ENCODE data around the gene MRTO4. TPM values are rescaled to one million over a fixed set of nuclear protein-coding genes. Genes with fewer than 3 reads are reported as not detected.
"Not testable (repeated sequence)": the region's sequence is repeated elsewhere in the genome, so short reads cannot be mapped to it uniquely, and the experiment has no call there.

The MRTO4 gene
- total RNA-seq, 1 experiment from 2014 or later, result 130 TPM

GRCh38 chr1:19220080-19220846 is 31.3 kb upstream of the MRTO4 start:
- DNase-seq, result no peak
- peaks cover 88% of the 10 kb centered on the region for H3K36me3 ChIP-seq

GRCh38 chr1:19220991-19221390 is 30.6 kb upstream of the MRTO4 start:
- Histone ChIP-seq H3K36me3 (peaks cover 87% of the 10 kb centered on the region), H3K4me3 (no peak overlapping the region), H3K9me3 (no peaks in the 10 kb centered on the region), H3K27me3 (no peaks in the 10 kb centered on the region)
- DNase-seq, result no peak

More at GRCh38 chr1:19220080-19220846, 31.3 kb upstream of the MRTO4 start:
- H3K4me3 ChIP-seq, result no peak overlapping the region
- no peaks in the 10 kb centered on the region for H3K27me3 ChIP-seq
- no peaks in the 10 kb centered on the region for H3K9me3 ChIP-seq

GRCh38 chr1:19222573-19222972 is 29.0 kb upstream of the MRTO4 start:
- DNase-seq, result no peak
- Histone ChIP-seq H3K36me3 (peaks cover 87% of the 10 kb centered on the region), H3K27me3 (no peaks in the 10 kb centered on the region), H3K4me3 (no peak overlapping the region), H3K9me3 (no peaks in the 10 kb centered on the region)

- Histone ChIP-seq H3K36me3 (peaks cover 85% of the 10 kb centered on the region), H3K27me3 (no peaks in the 10 kb centered on the region), H3K4me3 (no peak overlapping the region), H3K9me3 (no peaks in the 10 kb centered on the region)
- DNase-seq, result peak; percentile 17
Observed at GRCh38 chr1:19222979-19223824, 28.4 kb upstream of the MRTO4 start.

- no peaks in the 10 kb centered on the region for H3K27me3 ChIP-seq
- H3K36me3 ChIP-seq, result peaks cover 82% of the 10 kb centered on the region
- H3K4me3 ChIP-seq, result no peak overlapping the region
Observed at GRCh38 chr1:19229229-19229628, 22.4 kb upstream of the MRTO4 start.

GRCh38 chr1:19229828-19230325 is 21.7 kb upstream of the MRTO4 start:
- no peak for DNase-seq
- no peak overlapping the region for H3K4me3 ChIP-seq
- no peaks in the 10 kb centered on the region for H3K9me3 ChIP-seq
- H3K36me3 ChIP-seq, result peaks cover 82% of the 10 kb centered on the region
- no peaks in the 10 kb centered on the region for H3K27me3 ChIP-seq

More at GRCh38 chr1:19229229-19229628, 22.4 kb upstream of the MRTO4 start:
- no peak for DNase-seq
- no peaks in the 10 kb centered on the region for H3K9me3 ChIP-seq

GRCh38 chr1:19231736-19232523 is 19.7 kb upstream of the MRTO4 start:
- H3K36me3 ChIP-seq, result peaks cover 79% of the 10 kb centered on the region
- not testable (repeated sequence) for H3K27me3 ChIP-seq, H3K4me3 ChIP-seq, H3K9me3 ChIP-seq, DNase-seq

- DNase-seq, result peak; percentile 75
- Histone ChIP-seq H3K36me3 (peaks cover 80% of the 10 kb centered on the region), H3K4me3 (no peak overlapping the region)
Observed at GRCh38 chr1:19232524-19232846, 19.1 kb upstream of the MRTO4 start.

GRCh38 chr1:19234224-19234623 is 17.4 kb upstream of the MRTO4 start:
- Histone ChIP-seq H3K4me3 (no peak overlapping the region), H3K27me3 (no peaks in the 10 kb centered on the region), H3K9me3 (no peaks in the 10 kb centered on the region), H3K36me3 (peaks cover 88% of the 10 kb centered on the region)
- DNase-seq, result no peak

More at GRCh38 chr1:19232524-19232846, 19.1 kb upstream of the MRTO4 start:
- Histone ChIP-seq H3K27me3 (no peaks in the 10 kb centered on the region), H3K9me3 (no peaks in the 10 kb centered on the region)

GRCh38 chr1:19239876-19240275 is 11.7 kb upstream of the MRTO4 start:
- Histone ChIP-seq H3K27me3 (no peaks in the 10 kb centered on the region), H3K36me3 (peaks cover 86% of the 10 kb centered on the region), H3K4me3 (no peak overlapping the region), H3K9me3 (no peaks in the 10 kb centered on the region)
- DNase-seq, result no peak

- no peaks in the 10 kb centered on the region for H3K9me3 ChIP-seq
- no peaks in the 10 kb centered on the region for H3K27me3 ChIP-seq
- DNase-seq, result peak; percentile 56
- H3K4me3 ChIP-seq, result no peak overlapping the region
- peaks cover 79% of the 10 kb centered on the region for H3K36me3 ChIP-seq
Observed at GRCh38 chr1:19240673-19241538, 10.7 kb upstream of the MRTO4 start.

GRCh38 chr1:19250629-19251304 is 838 bp upstream of the MRTO4 start:
- no peaks in the 10 kb centered on the region for H3K9me3 ChIP-seq
- no peak for DNase-seq
- H3K36me3 ChIP-seq, result peaks cover 42% of the 10 kb centered on the region
- H3K27me3 ChIP-seq, result no peaks in the 10 kb centered on the region
- H3K4me3 ChIP-seq, result peak overlapping the region; percentile 87

- H3K36me3 ChIP-seq, result peaks cover 63% of the 10 kb centered on the region
- H3K9me3 ChIP-seq, result no peaks in the 10 kb centered on the region
- no peak for DNase-seq
- no peak overlapping the region for H3K4me3 ChIP-seq
- no peaks in the 10 kb centered on the region for H3K27me3 ChIP-seq
Observed at GRCh38 chr1:19254416-19254815, 2.8 kb downstream of the MRTO4 start.

GRCh38 chr1:19255288-19255687 is 3.7 kb downstream of the MRTO4 start:
- DNase-seq, result no peak
- H3K9me3 ChIP-seq, result no peaks in the 10 kb centered on the region
- no peak overlapping the region for H3K4me3 ChIP-seq
- no peaks in the 10 kb centered on the region for H3K27me3 ChIP-seq
- H3K36me3 ChIP-seq, result peaks cover 70% of the 10 kb centered on the region

- not testable (repeated sequence) for DNase-seq, H3K4me3 ChIP-seq
- peaks cover 71% of the 10 kb centered on the region for H3K36me3 ChIP-seq
Observed at GRCh38 chr1:19256301-19256700, 4.7 kb downstream of the MRTO4 start.

More at GRCh38 chr1:19256301-19256700, 4.7 kb downstream of the MRTO4 start:
- H3K9me3 ChIP-seq, H3K27me3 ChIP-seq: not testable (repeated sequence)
